ENCODE measurements around the gene FAM135A. TPM values are rescaled to one million over a fixed set of nuclear protein-coding genes. Genes with fewer than 3 reads are reported as not detected.

FAM135A gene
- total and polyA plus RNA-seq, 9 of the 15 experiments (the other 6 are each of a cell fraction or from before 2014, with no cell fraction given), result 7.4 to 32.9 (median 19.2) TPM

DNA sequence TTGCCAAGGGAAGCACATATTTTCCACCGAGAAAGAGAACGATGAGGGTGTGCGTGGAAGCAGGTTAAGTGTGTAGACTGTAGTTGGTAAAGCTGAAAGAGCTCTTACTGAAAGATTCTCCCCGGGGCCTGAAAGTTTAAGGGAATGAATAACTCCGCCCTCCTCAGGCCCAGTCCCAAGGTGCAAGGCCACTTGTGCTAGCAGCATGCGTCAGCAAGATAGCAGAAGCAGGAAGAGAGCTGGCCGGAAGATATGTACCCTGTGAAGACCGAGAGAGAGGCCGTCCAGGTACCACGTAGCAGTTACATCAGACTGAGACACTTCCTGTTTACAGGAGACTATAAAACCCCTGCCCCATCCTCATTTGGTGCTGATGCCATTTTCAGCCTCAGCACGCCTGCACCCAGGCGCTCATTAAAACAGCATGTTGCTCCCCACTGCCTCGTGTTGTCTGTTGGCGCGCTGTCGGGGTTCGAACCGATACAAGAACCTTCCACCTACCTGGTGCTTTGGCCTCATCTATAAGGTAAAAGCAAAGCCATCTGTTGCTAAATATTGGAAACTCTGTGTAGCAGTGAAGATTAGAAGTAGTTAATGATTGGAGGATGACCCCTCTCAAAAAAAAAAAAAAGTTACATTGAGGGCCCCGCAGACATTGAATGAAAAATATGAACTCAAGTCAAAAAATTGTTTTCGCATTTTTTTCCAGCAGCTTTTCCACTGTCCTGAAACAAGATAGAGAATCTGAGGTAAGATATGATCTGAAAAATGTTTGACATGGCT, 18.6 kb upstream of the FAM135A start:
- in situ Hi-C loops (cut with MboI) (no loop called here), intact Hi-C loops (cut with micrococcal nuclease) (loop anchor here (2.0 to 10.0 kb wide), 4 partner anchors 18 to 1737 kb away; partner anchors contain the start of genes SDHAF4 and SMAP1)
- FAIRE-seq, result peak; percentile 95
- Histone ChIP-seq H4K20me1 (replicated peaks; ENCODE audit: control insufficient read depth, insufficient read depth, low read length) (peaks cover 16% of the 10 kb centered on the region; the same call in 1 of the 2 replicates), H3K36me3 (ENCODE audit: control insufficient read depth, insufficient read depth, low read length) (peaks cover 19% of the 10 kb centered on the region; the same call in 2 of the 3 replicates), H3K79me2 (ENCODE audit: control insufficient read depth, insufficient read depth, low read length) (peaks cover 50% of the 10 kb centered on the region), H3K4me2 (ENCODE audit: insufficient read depth, low read length) (peak overlapping the region; percentile 92), H2AFZ (ENCODE audit: low read depth, low read length) (peak overlapping the region; percentile 91), H3K27ac (ENCODE audit: extremely low read depth, low read depth, low read length) (peak overlapping the region; percentile 94), H3K27me3 (ENCODE audit: control insufficient read depth in 2 of 2, insufficient read depth in 2 of 2, low read length in 2 of 2) (no peaks in the 10 kb centered on the region), H3K4me1 (replicated peaks in 1 of 2; ENCODE audit: control insufficient read depth in 2 of 2, insufficient read depth in 2 of 2, low read length in 2 of 2) (peaks cover 2 to 24% of the 10 kb centered on the region in 2 experiments; a peak in 4 of 5 replicates), H3K9me1 (ENCODE audit: control insufficient read depth, insufficient read depth, low read length) (peaks cover 3% of the 10 kb centered on the region), H3K9me3 (replicated peaks; ENCODE audit: control insufficient read depth, insufficient read depth, low read depth, low read length) (peaks cover 2% of the 10 kb centered on the region; the same call in 1 of the 2 replicates), H3K4me3 (peak overlapping the region; percentile 58), H3K9ac (ENCODE audit: insufficient read depth in 1 of 2, low read depth in 2 of 2, low read length in 2 of 2) (peak overlapping the region; percentile 85 to 96)
- POLR2A ChIA-PET, result interaction anchor here (0.6 to 2.3 kb wide), 25 partner anchors 9 to 657 kb away, joined by 3 to 23 read pairs (median 4); partner anchors contain the start of gene FAM135A
- ATAC-seq, result peak; percentile 67
- CTCF ChIA-PET (ENCODE audit: low intra/inter-chr PET ratio), result no interaction called here
- no TSS peak for BruUV-seq (replicated peaks)
- DNase-seq (ENCODE audit: extremely low read depth in 1 of 4, low spot score in 3 of 4), result peak; percentile 69 to 97 (median 76)
- WGBS (ENCODE audit: insufficient coverage, low coverage, missing lambda C conversion rate), result under 1% methylated on average over 20 of the region's 20 CpGs
- TF ChIP-seq TRIM28 (IDR thresholded peaks at IDR 0.05) (peak; percentile 51; the same call in 1 of the 2 replicates), GTF2A2 (tag; IDR thresholded peaks at IDR 0.05) (peak; percentile 94), MEF2D (tag; conservative IDR thresholded peaks at IDR 0.05; ENCODE audit: low read depth) (0 out of 2 replicates have a peak, but pooled peaks have one; percentile 19), NRF1 (conservative IDR thresholded peaks at IDR 0.05 in 1 of 2, IDR thresholded peaks at IDR 0.05 in 1 of 2) (peak; percentile 77 to 81), ZNF717 (CRISPR knock-in tag; IDR thresholded peaks at IDR 0.05) (no peak), CHD1 (IDR thresholded peaks at IDR 0.05; ENCODE audit: low read length) (peak; percentile 89), L3MBTL2 (IDR thresholded peaks at IDR 0.05) (peak; percentile 82), ZFP1 (CRISPR knock-in tag; IDR thresholded peaks at IDR 0.05) (no peak), NFYB (IDR thresholded peaks at IDR 0.05; ENCODE audit: extremely low read depth, insufficient read length) (no peak), ETV1 (tag; conservative IDR thresholded peaks at IDR 0.05; ENCODE audit: low read depth) (peak; percentile 94)
- TF ChIP-seq, protein P1, sequence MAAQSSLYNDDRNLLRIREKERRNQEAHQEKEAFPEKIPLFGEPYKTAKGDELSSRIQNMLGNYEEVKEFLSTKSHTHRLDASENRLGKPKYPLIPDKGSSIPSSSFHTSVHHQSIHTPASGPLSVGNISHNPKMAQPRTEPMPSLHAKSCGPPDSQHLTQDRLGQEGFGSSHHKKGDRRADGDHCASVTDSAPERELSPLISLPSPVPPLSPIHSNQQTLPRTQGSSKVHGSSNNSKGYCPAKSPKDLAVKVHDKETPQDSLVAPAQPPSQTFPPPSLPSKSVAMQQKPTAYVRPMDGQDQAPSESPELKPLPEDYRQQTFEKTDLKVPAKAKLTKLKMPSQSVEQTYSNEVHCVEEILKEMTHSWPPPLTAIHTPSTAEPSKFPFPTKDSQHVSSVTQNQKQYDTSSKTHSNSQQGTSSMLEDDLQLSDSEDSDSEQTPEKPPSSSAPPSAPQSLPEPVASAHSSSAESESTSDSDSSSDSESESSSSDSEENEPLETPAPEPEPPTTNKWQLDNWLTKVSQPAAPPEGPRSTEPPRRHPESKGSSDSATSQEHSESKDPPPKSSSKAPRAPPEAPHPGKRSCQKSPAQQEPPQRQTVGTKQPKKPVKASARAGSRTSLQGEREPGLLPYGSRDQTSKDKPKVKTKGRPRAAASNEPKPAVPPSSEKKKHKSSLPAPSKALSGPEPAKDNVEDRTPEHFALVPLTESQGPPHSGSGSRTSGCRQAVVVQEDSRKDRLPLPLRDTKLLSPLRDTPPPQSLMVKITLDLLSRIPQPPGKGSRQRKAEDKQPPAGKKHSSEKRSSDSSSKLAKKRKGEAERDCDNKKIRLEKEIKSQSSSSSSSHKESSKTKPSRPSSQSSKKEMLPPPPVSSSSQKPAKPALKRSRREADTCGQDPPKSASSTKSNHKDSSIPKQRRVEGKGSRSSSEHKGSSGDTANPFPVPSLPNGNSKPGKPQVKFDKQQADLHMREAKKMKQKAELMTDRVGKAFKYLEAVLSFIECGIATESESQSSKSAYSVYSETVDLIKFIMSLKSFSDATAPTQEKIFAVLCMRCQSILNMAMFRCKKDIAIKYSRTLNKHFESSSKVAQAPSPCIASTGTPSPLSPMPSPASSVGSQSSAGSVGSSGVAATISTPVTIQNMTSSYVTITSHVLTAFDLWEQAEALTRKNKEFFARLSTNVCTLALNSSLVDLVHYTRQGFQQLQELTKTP (IDR thresholded peaks at IDR 0.05; ENCODE audit: low read depth in 1 of 2, partially characterized antibody in 2 of 2), result peak; percentile 83 to 94
- TF ChIP-seq, protein P2, sequence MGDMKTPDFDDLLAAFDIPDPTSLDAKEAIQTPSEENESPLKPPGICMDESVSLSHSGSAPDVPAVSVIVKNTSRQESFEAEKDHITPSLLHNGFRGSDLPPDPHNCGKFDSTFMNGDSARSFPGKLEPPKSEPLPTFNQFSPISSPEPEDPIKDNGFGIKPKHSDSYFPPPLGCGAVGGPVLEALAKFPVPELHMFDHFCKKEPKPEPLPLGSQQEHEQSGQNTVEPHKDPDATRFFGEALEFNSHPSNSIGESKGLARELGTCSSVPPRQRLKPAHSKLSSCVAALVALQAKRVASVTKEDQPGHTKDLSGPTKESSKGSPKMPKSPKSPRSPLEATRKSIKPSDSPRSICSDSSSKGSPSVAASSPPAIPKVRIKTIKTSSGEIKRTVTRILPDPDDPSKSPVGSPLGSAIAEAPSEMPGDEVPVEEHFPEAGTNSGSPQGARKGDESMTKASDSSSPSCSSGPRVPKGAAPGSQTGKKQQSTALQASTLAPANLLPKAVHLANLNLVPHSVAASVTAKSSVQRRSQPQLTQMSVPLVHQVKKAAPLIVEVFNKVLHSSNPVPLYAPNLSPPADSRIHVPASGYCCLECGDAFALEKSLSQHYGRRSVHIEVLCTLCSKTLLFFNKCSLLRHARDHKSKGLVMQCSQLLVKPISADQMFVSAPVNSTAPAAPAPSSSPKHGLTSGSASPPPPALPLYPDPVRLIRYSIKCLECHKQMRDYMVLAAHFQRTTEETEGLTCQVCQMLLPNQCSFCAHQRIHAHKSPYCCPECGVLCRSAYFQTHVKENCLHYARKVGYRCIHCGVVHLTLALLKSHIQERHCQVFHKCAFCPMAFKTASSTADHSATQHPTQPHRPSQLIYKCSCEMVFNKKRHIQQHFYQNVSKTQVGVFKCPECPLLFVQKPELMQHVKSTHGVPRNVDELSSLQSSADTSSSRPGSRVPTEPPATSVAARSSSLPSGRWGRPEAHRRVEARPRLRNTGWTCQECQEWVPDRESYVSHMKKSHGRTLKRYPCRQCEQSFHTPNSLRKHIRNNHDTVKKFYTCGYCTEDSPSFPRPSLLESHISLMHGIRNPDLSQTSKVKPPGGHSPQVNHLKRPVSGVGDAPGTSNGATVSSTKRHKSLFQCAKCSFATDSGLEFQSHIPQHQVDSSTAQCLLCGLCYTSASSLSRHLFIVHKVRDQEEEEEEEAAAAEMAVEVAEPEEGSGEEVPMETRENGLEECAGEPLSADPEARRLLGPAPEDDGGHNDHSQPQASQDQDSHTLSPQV (IDR thresholded peaks at IDR 0.05), result peak; percentile 61; the same call in 1 of the 2 replicates
